ENCODE results near the gene TTLL3. TPM values are rescaled to one million over a fixed set of nuclear protein-coding genes. Genes with fewer than 3 reads are reported as not detected.

The TTLL3 gene
- total and polyA plus RNA-seq, 2 of the 13 experiments (the other 11 are each of a cell fraction or from before 2014, with no cell fraction given) = 9.5 to 51.2 TPM

GRCh38 chr3:9862391-9863057 is 52.5 kb downstream of the TTLL3 start (continued):
- TF ChIP-seq ZBTB25 (CRISPR knock-in tag; IDR thresholded peaks at IDR 0.05) (0 out of 2 replicates have a peak, but pooled peaks have one; percentile 25), ZNF883 (CRISPR knock-in tag; IDR thresholded peaks at IDR 0.05; ENCODE audit: not compliant biosample characterization) (no peak), DDIT3 (CRISPR knock-in tag; IDR thresholded peaks at IDR 0.05) (no peak), ZFAT (CRISPR knock-in tag; conservative IDR thresholded peaks at IDR 0.05) (no peak), ZNF446 (CRISPR knock-in tag; IDR thresholded peaks at IDR 0.05) (no peak), ZNF891 (CRISPR knock-in tag; IDR thresholded peaks at IDR 0.05) (no peak), ZNF275 (CRISPR knock-in tag; IDR thresholded peaks at IDR 0.05; ENCODE audit: borderline replicate concordance) (no peak), IRF2 (CRISPR knock-in tag; IDR thresholded peaks at IDR 0.05) (peak; percentile 62; the same call in 1 of the 2 replicates), ZBED4 (CRISPR knock-in tag; IDR thresholded peaks at IDR 0.05; ENCODE audit: borderline replicate concordance) (peak; percentile 36; the same call in 1 of the 2 replicates), ATF1 (CRISPR knock-in tag; IDR thresholded peaks at IDR 0.05) (no peak), ZSCAN20 (CRISPR knock-in tag; IDR thresholded peaks at IDR 0.05; ENCODE audit: borderline replicate concordance) (no peak), ZHX2 (IDR thresholded peaks at IDR 0.05; ENCODE audit: low read depth) (no peak), ZHX2 (CRISPR knock-in tag; IDR thresholded peaks at IDR 0.05; ENCODE audit: borderline replicate concordance) (no peak), ZNF280B (CRISPR knock-in tag; IDR thresholded peaks at IDR 0.05; ENCODE audit: borderline replicate concordance) (no peak)

Measured in HepG2 (cell line).